HEK293 (cell line): ENCODE results near the gene COL4A1.
A peak's percentile ranks its signal among the peaks of the same experiment; 100 is the strongest.

Experiments
- CTCF ChIA-PET: fragments of 350-600 bp; formaldehyde crosslinking; extraction: SDS; loops from one replicate; lab custom pipeline; 2021; ENCODE audit warnings: antibody characterized with exemption; lab: Yijun Ruan, JAX
- POLR2A ChIA-PET: fragments of 300-600 bp; formaldehyde crosslinking; extraction: SDS; loops from one replicate; lab custom pipeline; 2020; ENCODE audit warnings: antibody characterized with exemption, inconsistent platforms; lab: Yijun Ruan, JAX
- H3K27ac ChIP-seq: fragments of 200-500 bp; sonication (Bioruptor generic); 2 replicates; pipeline ENCODE4 v1.5.1; 2014; ENCODE audit warnings: low read depth, low read length, control low read depth, inconsistent platforms; ENCODE audit errors: extremely low read depth
- H3K36me3 ChIP-seq, 2 experiments: fragments of 200-500 bp in 1 of 2; sonication (Bioruptor generic) in 1 of 2; 1 replicate in 1 of 2; 2 replicates in 1 of 2; pipeline ENCODE4 v1.5.1; 2014 to 2017; ENCODE audit warnings: inconsistent platforms in 2 of 2, low read length in 2 of 2; ENCODE audit not compliant: control insufficient read depth in 2 of 2, insufficient read depth in 1 of 2
- H3K4me1 ChIP-seq: fragments of 200-500 bp; sonication (Bioruptor generic); 2 replicates; pipeline ENCODE4 v1.5.1; 2014; ENCODE audit warnings: mild to moderate bottlenecking, low read length, inconsistent platforms; ENCODE audit not compliant: control insufficient read depth, insufficient read depth
- H3K4me3 ChIP-seq: 2 replicates; pipeline ENCODE4 v1.5.1; 2011; ENCODE audit warnings: low read depth, mild to moderate bottlenecking, control low read depth, low read length, moderate library complexity
- H3K9me3 ChIP-seq: fragments of 200-500 bp; sonication (Bioruptor generic); 2 replicates; pipeline ENCODE4 v1.5.1; 2014; ENCODE audit warnings: low read depth, low read length, inconsistent platforms; ENCODE audit not compliant: control insufficient read depth, insufficient read depth
- EGR2 ChIP-seq: fragments of 450-650 bp; formaldehyde crosslinking; IDR thresholded peaks from 2 replicates; pipeline ENCODE4 v1.5.1; 2016; ENCODE audit warnings: low read depth, missing biosample characterization, missing genetic modification characterization
- FEZF1 ChIP-seq: fragments of 450-650 bp; formaldehyde crosslinking; IDR thresholded peaks from 2 replicates; pipeline ENCODE4 v1.5.1; 2016; ENCODE audit warnings: missing biosample characterization, missing genetic modification characterization
- HOXC10 ChIP-seq: sonication (generic); formaldehyde crosslinking; IDR thresholded peaks from 2 replicates; pipeline ENCODE4 v1.8.1; 2023; ENCODE audit warnings: mild to moderate bottlenecking, missing genetic modification reagents
- KLF1 ChIP-seq: fragments of 450-650 bp; formaldehyde crosslinking; IDR thresholded peaks from 2 replicates; pipeline ENCODE4 v1.5.1; 2016; ENCODE audit warnings: missing biosample characterization, missing genetic modification characterization
- KLF10 ChIP-seq: fragments of 450-650 bp; IDR thresholded peaks from 2 replicates; pipeline ENCODE4 v1.5.1; 2018; ENCODE audit warnings: missing biosample characterization, mild to moderate bottlenecking, missing genetic modification characterization
- ZBTB17 ChIP-seq: fragments of 450-650 bp; formaldehyde crosslinking; IDR thresholded peaks from 2 replicates; pipeline ENCODE4 v1.5.1; 2016; ENCODE audit warnings: missing biosample characterization, missing genetic modification characterization
- ZBTB44 ChIP-seq: fragments of 450-650 bp; IDR thresholded peaks from 2 replicates; pipeline ENCODE4 v1.5.1; 2018; ENCODE audit warnings: missing biosample characterization, mild to moderate bottlenecking, missing genetic modification characterization
- ZBTB8A ChIP-seq: fragments of 450-650 bp; formaldehyde crosslinking; IDR thresholded peaks from 2 replicates; pipeline ENCODE4 v1.5.1; 2016; ENCODE audit warnings: missing biosample characterization, missing genetic modification characterization
- ZEB2 ChIP-seq: fragments of 450-650 bp; formaldehyde crosslinking; IDR thresholded peaks from 2 replicates; pipeline ENCODE4 v1.5.1; 2016; ENCODE audit warnings: missing biosample characterization, missing genetic modification characterization
- ZNF10 ChIP-seq: fragments of 450-650 bp; formaldehyde crosslinking; IDR thresholded peaks from 2 replicates; pipeline ENCODE4 v1.5.1; 2017; ENCODE audit warnings: missing biosample characterization, missing genetic modification characterization
- ZNF280C ChIP-seq: fragments of 450-650 bp; formaldehyde crosslinking; IDR thresholded peaks from 2 replicates; pipeline ENCODE4 v1.5.1; 2016; ENCODE audit warnings: missing biosample characterization, missing genetic modification characterization
- ZNF335 ChIP-seq: fragments of 450-650 bp; formaldehyde crosslinking; conservative IDR thresholded peaks from 2 replicates; pipeline ENCODE4 v1.5.1; 2016; ENCODE audit warnings: missing biosample characterization, missing genetic modification characterization
- ZNF426 ChIP-seq: fragments of 450-650 bp; formaldehyde crosslinking; IDR thresholded peaks from 2 replicates; pipeline ENCODE4 v1.5.1; 2017; ENCODE audit warnings: missing biosample characterization, missing genetic modification characterization, mild to moderate bottlenecking, inconsistent platforms, moderate library complexity
- ZNF560 ChIP-seq: fragments of 450-650 bp; formaldehyde crosslinking; IDR thresholded peaks from 2 replicates; pipeline ENCODE4 v1.5.1; 2017; ENCODE audit warnings: missing biosample characterization, missing genetic modification characterization, borderline replicate concordance
- ZNF585B ChIP-seq: fragments of 450-650 bp; formaldehyde crosslinking; IDR thresholded peaks from 2 replicates; pipeline ENCODE4 v1.5.1; 2016; ENCODE audit warnings: missing biosample characterization, missing genetic modification characterization
- ZNF600 ChIP-seq: fragments of 450-650 bp; formaldehyde crosslinking; IDR thresholded peaks from 2 replicates; pipeline ENCODE4 v1.5.1; 2016; ENCODE audit warnings: missing biosample characterization, missing genetic modification characterization
- ZNF624 ChIP-seq: fragments of 450-650 bp; formaldehyde crosslinking; IDR thresholded peaks from 2 replicates; pipeline ENCODE4 v1.5.1; 2017; ENCODE audit warnings: missing biosample characterization, missing genetic modification characterization
- ZNF629 ChIP-seq: fragments of 450-650 bp; formaldehyde crosslinking; IDR thresholded peaks from 2 replicates; pipeline ENCODE4 v1.5.1; 2017; ENCODE audit warnings: missing biosample characterization, missing genetic modification characterization
- ZNF670 ChIP-seq: fragments of 450-650 bp; formaldehyde crosslinking; IDR thresholded peaks from 2 replicates; pipeline ENCODE4 v1.5.1; 2016; ENCODE audit warnings: missing biosample characterization, missing genetic modification characterization, low read depth
- ZNF747 ChIP-seq: fragments of 450-650 bp; formaldehyde crosslinking; IDR thresholded peaks from 2 replicates; pipeline ENCODE4 v1.5.1; 2016; ENCODE audit warnings: missing biosample characterization, missing genetic modification characterization
- ZNF792 ChIP-seq: fragments of 450-650 bp; formaldehyde crosslinking; IDR thresholded peaks from 2 replicates; pipeline ENCODE4 v1.5.1; 2016; ENCODE audit warnings: missing biosample characterization, missing genetic modification characterization
- ZSCAN30 ChIP-seq: fragments of 450-650 bp; IDR thresholded peaks from 2 replicates; pipeline ENCODE4 v1.5.1; 2018; ENCODE audit warnings: missing biosample characterization, mild to moderate bottlenecking, missing genetic modification characterization, moderate library complexity
- ZXDB ChIP-seq: fragments of 450-650 bp; formaldehyde crosslinking; IDR thresholded peaks from 2 replicates; pipeline ENCODE4 v1.5.1; 2016; ENCODE audit warnings: missing biosample characterization, missing genetic modification characterization
- TF ChIP-seq, protein P1 (sequence below): sonication (generic); formaldehyde crosslinking; IDR thresholded peaks from 2 replicates; pipeline ENCODE4 v1.8.1; 2022; ENCODE audit warnings: mild to moderate bottlenecking, moderate library complexity, missing genetic modification reagents
- TF ChIP-seq, protein P2 (sequence below): fragments of 450-650 bp; formaldehyde crosslinking; IDR thresholded peaks from 2 replicates; pipeline ENCODE4 v1.5.1; 2016; ENCODE audit warnings: missing biosample characterization, missing genetic modification characterization
- TF ChIP-seq, protein P3 (sequence below): fragments of 450-650 bp; formaldehyde crosslinking; IDR thresholded peaks from 2 replicates; pipeline ENCODE4 v1.5.1; 2017; ENCODE audit warnings: missing biosample characterization, missing genetic modification characterization
- TF ChIP-seq, protein P4 (sequence below): fragments of 450-650 bp; formaldehyde crosslinking; IDR thresholded peaks from 2 replicates; pipeline ENCODE4 v1.5.1; 2017; ENCODE audit warnings: missing biosample characterization, mild to moderate bottlenecking, missing genetic modification characterization, moderate library complexity
- TF ChIP-seq, protein P5 (sequence below): fragments of 450-650 bp; formaldehyde crosslinking; IDR thresholded peaks from 2 replicates; pipeline ENCODE4 v1.5.1; 2017; ENCODE audit warnings: missing biosample characterization, missing genetic modification characterization

Gene COL4A1

DNA sequence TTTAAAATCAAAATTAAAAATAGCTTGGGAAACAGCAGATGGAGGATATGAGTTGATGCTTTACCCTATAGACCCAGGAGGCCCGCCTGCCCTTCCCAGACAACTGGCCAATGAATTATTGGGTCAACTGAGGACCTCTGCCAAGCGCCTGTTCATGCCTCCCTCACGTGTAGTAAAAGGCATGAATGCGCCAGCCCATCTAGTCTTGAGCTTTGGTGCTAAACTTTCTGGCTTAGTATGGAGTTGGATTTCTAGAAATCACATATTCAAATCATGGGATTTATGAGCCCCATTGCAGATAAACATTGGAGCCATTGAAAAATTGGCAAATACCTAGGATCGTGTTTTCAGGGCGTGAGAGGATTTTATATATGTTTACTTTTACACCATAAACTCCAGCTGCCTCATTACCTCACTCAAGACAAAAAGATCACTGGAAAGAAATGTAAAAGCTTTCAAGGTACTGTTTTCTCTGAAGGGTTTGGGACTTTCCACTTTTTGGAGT lies 47.2 kb upstream of the COL4A1 start:
- ChIA-PET POLR2A (no interaction called here), CTCF (interaction anchor here (1.0 kb wide), 1 partner anchor 132 kb away, joined by 4 read pairs; no protein-coding TSS in a partner anchor)
- H3K9me3 ChIP-seq, result no peaks in the 10 kb centered on the region
- no peak overlapping the region for H3K4me3 ChIP-seq
- H3K36me3 ChIP-seq, result peaks cover 0 to 7% of the 10 kb centered on the region in 2 experiments; a peak in 1 of 3 replicates
- no peak overlapping the region for H3K27ac ChIP-seq
- H3K4me1 ChIP-seq, result peaks cover 3% of the 10 kb centered on the region; the same call in 1 of the 2 replicates
- TF ChIP-seq KLF1 (tag by site-specific recombination) (peak; percentile 19; the same call in 1 of the 2 replicates), ZNF585B (tag by site-specific recombination) (no peak), EGR2 (no peak), ZNF10 (tag by site-specific recombination) (no peak), ZNF280C (tag by site-specific recombination) (no peak), ZBTB8A (peak; percentile 45), ZNF629 (tag by site-specific recombination) (0 out of 2 replicates have a peak, but pooled peaks have one; percentile 27), ZNF624 (tag by site-specific recombination) (no peak), ZEB2 (no peak), HOXC10 (CRISPR knock-in tag) (no peak), ZSCAN30 (tag by site-specific recombination) (0 out of 2 replicates have a peak, but pooled peaks have one; percentile 44), ZNF335 (tag by site-specific recombination) (0 out of 2 replicates have a peak, but pooled peaks have one; percentile 22), KLF10 (peak; percentile 53), ZNF670 (no peak), ZBTB44 (0 out of 2 replicates have a peak, but pooled peaks have one; percentile 18), FEZF1 (tag by site-specific recombination) (peak; percentile 58), ZNF560 (tag by site-specific recombination) (no peak), ZXDB (tag by site-specific recombination) (peak; percentile 12; the same call in 1 of the 2 replicates), ZBTB17 (tag by site-specific recombination) (no peak), ZNF792 (tag by site-specific recombination) (no peak), ZNF747 (tag by site-specific recombination) (no peak), ZNF426 (tag by site-specific recombination) (no peak), ZNF600 (tag by site-specific recombination) (no peak)
- TF ChIP-seq, protein P1, sequence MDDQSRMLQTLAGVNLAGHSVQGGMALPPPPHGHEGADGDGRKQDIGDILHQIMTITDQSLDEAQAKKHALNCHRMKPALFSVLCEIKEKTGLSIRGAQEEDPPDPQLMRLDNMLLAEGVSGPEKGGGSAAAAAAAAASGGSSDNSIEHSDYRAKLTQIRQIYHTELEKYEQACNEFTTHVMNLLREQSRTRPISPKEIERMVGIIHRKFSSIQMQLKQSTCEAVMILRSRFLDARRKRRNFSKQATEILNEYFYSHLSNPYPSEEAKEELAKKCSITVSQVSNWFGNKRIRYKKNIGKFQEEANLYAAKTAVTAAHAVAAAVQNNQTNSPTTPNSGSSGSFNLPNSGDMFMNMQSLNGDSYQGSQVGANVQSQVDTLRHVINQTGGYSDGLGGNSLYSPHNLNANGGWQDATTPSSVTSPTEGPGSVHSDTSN (CRISPR knock-in tag), result no peak
- TF ChIP-seq, protein P2, sequence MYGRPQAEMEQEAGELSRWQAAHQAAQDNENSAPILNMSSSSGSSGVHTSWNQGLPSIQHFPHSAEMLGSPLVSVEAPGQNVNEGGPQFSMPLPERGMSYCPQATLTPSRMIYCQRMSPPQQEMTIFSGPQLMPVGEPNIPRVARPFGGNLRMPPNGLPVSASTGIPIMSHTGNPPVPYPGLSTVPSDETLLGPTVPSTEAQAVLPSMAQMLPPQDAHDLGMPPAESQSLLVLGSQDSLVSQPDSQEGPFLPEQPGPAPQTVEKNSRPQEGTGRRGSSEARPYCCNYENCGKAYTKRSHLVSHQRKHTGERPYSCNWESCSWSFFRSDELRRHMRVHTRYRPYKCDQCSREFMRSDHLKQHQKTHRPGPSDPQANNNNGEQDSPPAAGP (tag by site-specific recombination), result peak; percentile 86
- TF ChIP-seq, protein P3, sequence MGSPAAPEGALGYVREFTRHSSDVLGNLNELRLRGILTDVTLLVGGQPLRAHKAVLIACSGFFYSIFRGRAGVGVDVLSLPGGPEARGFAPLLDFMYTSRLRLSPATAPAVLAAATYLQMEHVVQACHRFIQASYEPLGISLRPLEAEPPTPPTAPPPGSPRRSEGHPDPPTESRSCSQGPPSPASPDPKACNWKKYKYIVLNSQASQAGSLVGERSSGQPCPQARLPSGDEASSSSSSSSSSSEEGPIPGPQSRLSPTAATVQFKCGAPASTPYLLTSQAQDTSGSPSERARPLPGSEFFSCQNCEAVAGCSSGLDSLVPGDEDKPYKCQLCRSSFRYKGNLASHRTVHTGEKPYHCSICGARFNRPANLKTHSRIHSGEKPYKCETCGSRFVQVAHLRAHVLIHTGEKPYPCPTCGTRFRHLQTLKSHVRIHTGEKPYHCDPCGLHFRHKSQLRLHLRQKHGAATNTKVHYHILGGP (tag by site-specific recombination), result peak; percentile 76
- TF ChIP-seq, protein P4, sequence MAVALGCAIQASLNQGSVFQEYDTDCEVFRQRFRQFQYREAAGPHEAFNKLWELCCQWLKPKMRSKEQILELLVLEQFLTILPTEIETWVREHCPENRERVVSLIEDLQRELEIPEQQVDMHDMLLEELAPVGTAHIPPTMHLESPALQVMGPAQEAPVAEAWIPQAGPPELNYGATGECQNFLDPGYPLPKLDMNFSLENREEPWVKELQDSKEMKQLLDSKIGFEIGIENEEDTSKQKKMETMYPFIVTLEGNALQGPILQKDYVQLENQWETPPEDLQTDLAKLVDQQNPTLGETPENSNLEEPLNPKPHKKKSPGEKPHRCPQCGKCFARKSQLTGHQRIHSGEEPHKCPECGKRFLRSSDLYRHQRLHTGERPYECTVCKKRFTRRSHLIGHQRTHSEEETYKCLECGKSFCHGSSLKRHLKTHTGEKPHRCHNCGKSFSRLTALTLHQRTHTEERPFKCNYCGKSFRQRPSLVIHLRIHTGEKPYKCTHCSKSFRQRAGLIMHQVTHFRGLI (tag by site-specific recombination), result no peak
- TF ChIP-seq, protein P5, sequence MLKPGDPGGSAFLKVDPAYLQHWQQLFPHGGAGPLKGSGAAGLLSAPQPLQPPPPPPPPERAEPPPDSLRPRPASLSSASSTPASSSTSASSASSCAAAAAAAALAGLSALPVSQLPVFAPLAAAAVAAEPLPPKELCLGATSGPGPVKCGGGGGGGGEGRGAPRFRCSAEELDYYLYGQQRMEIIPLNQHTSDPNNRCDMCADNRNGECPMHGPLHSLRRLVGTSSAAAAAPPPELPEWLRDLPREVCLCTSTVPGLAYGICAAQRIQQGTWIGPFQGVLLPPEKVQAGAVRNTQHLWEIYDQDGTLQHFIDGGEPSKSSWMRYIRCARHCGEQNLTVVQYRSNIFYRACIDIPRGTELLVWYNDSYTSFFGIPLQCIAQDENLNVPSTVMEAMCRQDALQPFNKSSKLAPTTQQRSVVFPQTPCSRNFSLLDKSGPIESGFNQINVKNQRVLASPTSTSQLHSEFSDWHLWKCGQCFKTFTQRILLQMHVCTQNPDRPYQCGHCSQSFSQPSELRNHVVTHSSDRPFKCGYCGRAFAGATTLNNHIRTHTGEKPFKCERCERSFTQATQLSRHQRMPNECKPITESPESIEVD (tag by site-specific recombination), result peak; percentile 98
